Smooth muscle cell (in vitro differentiated cells): ENCODE data around the gene GSX1. TPM values are rescaled to one million over a fixed set of nuclear protein-coding genes. Genes with fewer than 3 reads are reported as not detected.
A peak's percentile ranks its signal among the peaks of the same experiment; 100 is the strongest.
"Not testable (repeated sequence)": the region's sequence is repeated elsewhere in the genome, so short reads cannot be mapped to it uniquely, and the experiment has no call there.

Source experiments
- DNase-seq: peaks from one replicate; lab custom pipeline; 2025; ENCODE audit not compliant: unreplicated experiment; lab: John Stamatoyannopoulos, UW
- H2AFZ ChIP-seq: fragments of 200-600 bp; sonication (generic); 2 replicates; pipeline ENCODE4 v1.6.0; 2016; ENCODE audit warnings: antibody characterized with exemption, low read depth, mild to moderate bottlenecking
- H3F3A ChIP-seq: fragments of 200-600 bp; sonication (generic); 2 replicates; pipeline ENCODE4 v1.6.0; 2017; ENCODE audit warnings: antibody characterized with exemption, low read depth
- H3K27ac ChIP-seq: fragments of 200-600 bp; sonication (generic); 2 replicates; pipeline ENCODE4 v1.5.1; 2016; ENCODE audit warnings: low read depth, mild to moderate bottlenecking
- H3K27me3 ChIP-seq: fragments of 200-600 bp; sonication (generic); 2 replicates; pipeline ENCODE4 v1.6.1; 2016; ENCODE audit warnings: low read depth, mild to moderate bottlenecking
- H3K36me3 ChIP-seq: fragments of 200-600 bp; sonication (generic); 2 replicates; pipeline ENCODE4 v1.5.1; 2016; ENCODE audit warnings: low read depth
- H3K4me1 ChIP-seq: fragments of 200-600 bp; sonication (generic); 2 replicates; pipeline ENCODE4 v1.5.1; 2016; ENCODE audit warnings: low read depth
- H3K4me2 ChIP-seq: fragments of 200-600 bp; sonication (generic); 2 replicates; pipeline ENCODE4 v1.6.0; 2016; ENCODE audit warnings: mild to moderate bottlenecking
- H3K4me3 ChIP-seq: fragments of 200-600 bp; sonication (generic); 2 replicates; pipeline ENCODE4 v1.5.1; 2016; ENCODE audit warnings: mild to moderate bottlenecking
- H3K79me2 ChIP-seq: fragments of 200-600 bp; sonication (generic); 2 replicates; pipeline ENCODE4 v1.6.0; 2016; ENCODE audit warnings: low read depth, mild to moderate bottlenecking
- H3K9ac ChIP-seq: fragments of 200-600 bp; sonication (generic); 2 replicates; pipeline ENCODE4 v1.6.0; 2016; ENCODE audit warnings: low read depth
- H3K9me3 ChIP-seq: fragments of 200-600 bp; sonication (generic); replicated peaks from 2 replicates; pipeline ENCODE4 v1.5.1; 2016; ENCODE audit warnings: low read depth
- H4K20me1 ChIP-seq: fragments of 200-600 bp; sonication (generic); 2 replicates; pipeline ENCODE4 v1.6.0; 2016; ENCODE audit warnings: low read depth
- WGBS: methylation state at CpG from one replicate; pipeline ENCODE4 v1.1.7; 2016; ENCODE audit warnings: low lambda C conversion rate; 5-methylcytosine and 5-hydroxymethylcytosine counted together
- polyA plus RNA-seq: library from polyadenylated mRNA; unstranded; fragments of >200 nt; fragmentation: Nextera tagmentation; extraction: Ambion mirVana; gene quantifications from 2 replicates; pipeline ENCODE4 v1.2.1, GENCODE V29; 2016
- total RNA-seq: library from RNA; depleted of rRNA; stranded (reverse); fragments of >200 nt; gene quantifications from 2 replicates; pipeline ENCODE4 v1.2.3, GENCODE V29; 2014
- TF ChIP-seq, protein P1 (sequence below): fragments of 200-600 bp; sonication (generic); IDR thresholded peaks from 2 replicates; pipeline ENCODE4 v1.5.1; 2017; ENCODE audit warnings: borderline replicate concordance, mild to moderate bottlenecking, antibody characterized with exemption; ENCODE audit not compliant: insufficient read depth, poor library complexity, severe bottlenecking

The GSX1 gene
- total RNA-seq (not detected in 2 replicates), polyA plus RNA-seq (not detected in 2 replicates)

- Histone ChIP-seq H3K4me2 (peak within 1 kb of the TSS; percentile 80), H2AFZ (no peak within 1 kb of the TSS), H3K79me2 (no peaks in the 10 kb centered on the region), H3K9me3 (no peaks in the 10 kb centered on the region), H3F3A (no peaks in the 10 kb centered on the region), H3K27me3 (peaks cover 100% of the 10 kb centered on the region), H3K4me3 (peak within 1 kb of the TSS; percentile 38), H3K27ac (no peak within 1 kb of the TSS), H3K4me1 (peaks cover 12% of the 10 kb centered on the region), H3K9ac (no peak within 1 kb of the TSS), H4K20me1 (no peaks in the 10 kb centered on the region), H3K36me3 (no peaks in the 10 kb centered on the region)
- 7% methylated on average over 56 of the region's 87 CpGs for WGBS
- TF ChIP-seq, protein P1, sequence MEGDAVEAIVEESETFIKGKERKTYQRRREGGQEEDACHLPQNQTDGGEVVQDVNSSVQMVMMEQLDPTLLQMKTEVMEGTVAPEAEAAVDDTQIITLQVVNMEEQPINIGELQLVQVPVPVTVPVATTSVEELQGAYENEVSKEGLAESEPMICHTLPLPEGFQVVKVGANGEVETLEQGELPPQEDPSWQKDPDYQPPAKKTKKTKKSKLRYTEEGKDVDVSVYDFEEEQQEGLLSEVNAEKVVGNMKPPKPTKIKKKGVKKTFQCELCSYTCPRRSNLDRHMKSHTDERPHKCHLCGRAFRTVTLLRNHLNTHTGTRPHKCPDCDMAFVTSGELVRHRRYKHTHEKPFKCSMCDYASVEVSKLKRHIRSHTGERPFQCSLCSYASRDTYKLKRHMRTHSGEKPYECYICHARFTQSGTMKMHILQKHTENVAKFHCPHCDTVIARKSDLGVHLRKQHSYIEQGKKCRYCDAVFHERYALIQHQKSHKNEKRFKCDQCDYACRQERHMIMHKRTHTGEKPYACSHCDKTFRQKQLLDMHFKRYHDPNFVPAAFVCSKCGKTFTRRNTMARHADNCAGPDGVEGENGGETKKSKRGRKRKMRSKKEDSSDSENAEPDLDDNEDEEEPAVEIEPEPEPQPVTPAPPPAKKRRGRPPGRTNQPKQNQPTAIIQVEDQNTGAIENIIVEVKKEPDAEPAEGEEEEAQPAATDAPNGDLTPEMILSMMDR, result no peak
- peak; percentile 24 for DNase-seq
These were observed at the start of gene GSX1 for GRCh38 chr13:27792393-27793218. Gene GSX1, plus strand, starts transcription at chr13:27792483. Its CDS starts 208 bp downstream, at chr13:27792691.

DNA sequence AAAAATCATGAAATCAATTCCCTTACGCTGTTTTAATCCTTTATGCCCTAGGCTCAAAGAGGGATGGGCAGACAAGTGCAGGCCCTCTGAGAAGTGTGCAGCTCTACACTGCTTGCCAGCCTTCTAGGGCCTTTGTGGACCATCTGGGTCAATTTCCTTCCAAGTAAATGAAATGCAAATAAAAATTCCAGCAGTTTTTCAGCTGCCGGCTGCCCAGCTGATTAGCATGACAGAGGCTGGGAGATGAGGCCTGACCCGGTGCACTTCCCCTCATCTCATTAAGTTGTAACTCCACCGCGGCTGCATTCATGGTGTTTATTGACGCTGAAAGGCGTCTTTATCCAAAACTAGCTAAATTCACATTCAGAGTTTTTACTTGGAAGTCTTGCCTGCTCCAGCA, 47.5 kb upstream of the GSX1 start:
- no peaks in the 10 kb centered on the region for H3K9me3 ChIP-seq

GRCh38 chr13:27745301-27745700, 47.0 kb upstream of the GSX1 start:
- Histone ChIP-seq H2AFZ (no peak overlapping the region), H3K9me3 (no peaks in the 10 kb centered on the region), H4K20me1 (no peaks in the 10 kb centered on the region)

More for the DNA sequence above, 47.5 kb upstream of the GSX1 start:
- TF ChIP-seq, protein P1, result no peak
- H3K9ac ChIP-seq, result no peak overlapping the region
- DNase-seq, result no peak
- no peaks in the 10 kb centered on the region for H3F3A ChIP-seq
- H4K20me1 ChIP-seq, result no peaks in the 10 kb centered on the region
- H2AFZ ChIP-seq, result no peak overlapping the region
- no peaks in the 10 kb centered on the region for H3K27me3 ChIP-seq
- H3K79me2 ChIP-seq, result no peaks in the 10 kb centered on the region
- no peak overlapping the region for H3K4me2 ChIP-seq
- WGBS, result 36% methylated on average over 7 of the region's 7 CpGs
- no peaks in the 10 kb centered on the region for H3K36me3 ChIP-seq
- peaks cover 12% of the 10 kb centered on the region for H3K4me1 ChIP-seq
- H3K4me3 ChIP-seq, result no peak overlapping the region
- no peak overlapping the region for H3K27ac ChIP-seq

DNA sequence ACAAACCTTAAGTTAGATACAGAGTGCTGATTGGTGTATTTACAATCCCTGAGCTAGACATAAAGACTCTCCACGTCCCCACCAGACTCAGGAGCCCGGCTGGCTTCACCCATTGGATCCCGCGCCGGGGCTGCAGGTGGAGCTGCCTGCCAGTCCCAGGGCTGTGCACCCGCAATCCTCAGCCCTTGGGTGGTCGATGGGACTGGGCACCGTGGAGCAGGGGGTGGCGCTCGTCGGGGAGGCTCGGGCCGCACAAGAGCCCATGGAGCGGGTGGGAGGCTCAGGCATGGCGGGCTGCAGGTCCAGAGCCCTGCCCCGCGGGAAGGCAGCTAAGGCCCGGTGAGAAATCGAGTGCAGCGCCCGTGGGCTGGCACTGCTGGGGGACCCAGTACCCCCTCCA, 44.1 kb upstream of the GSX1 start:
- 98% methylated on average over 21 of the region's 21 CpGs for WGBS
- not testable (repeated sequence) for H3F3A ChIP-seq, H2AFZ ChIP-seq, H4K20me1 ChIP-seq, H3K27ac ChIP-seq, H3K9ac ChIP-seq, H3K79me2 ChIP-seq, H3K4me2 ChIP-seq, H3K9me3 ChIP-seq, DNase-seq, H3K4me3 ChIP-seq, H3K27me3 ChIP-seq, H3K36me3 ChIP-seq
- peaks cover 12% of the 10 kb centered on the region for H3K4me1 ChIP-seq

More at GRCh38 chr13:27745301-27745700, 47.0 kb upstream of the GSX1 start:
- DNase-seq, result no peak
- Histone ChIP-seq H3K79me2 (no peaks in the 10 kb centered on the region), H3K9ac (no peak overlapping the region), H3K36me3 (no peaks in the 10 kb centered on the region), H3K4me1 (peaks cover 12% of the 10 kb centered on the region), H3K4me3 (no peak overlapping the region), H3K4me2 (no peak overlapping the region), H3K27ac (no peak overlapping the region), H3F3A (no peaks in the 10 kb centered on the region), H3K27me3 (no peaks in the 10 kb centered on the region)
- 86% methylated on average over 5 of the region's 5 CpGs for WGBS
- TF ChIP-seq, protein P1, result no peak
